Uterine smooth muscle cell (primary cell): ENCODE results near the gene DLX6. TPM values are rescaled to one million over a fixed set of nuclear protein-coding genes. Genes with fewer than 3 reads are reported as not detected.

ENCODE experiments used
- total RNA-seq: library from RNA; depleted of rRNA; stranded (reverse); fragments of >200 nt; gene quantifications from 2 replicates; pipeline ENCODE4 v1.2.3, GENCODE V29; 2014

Gene DLX6
- not detected in 2 replicates for total RNA-seq

DNA sequence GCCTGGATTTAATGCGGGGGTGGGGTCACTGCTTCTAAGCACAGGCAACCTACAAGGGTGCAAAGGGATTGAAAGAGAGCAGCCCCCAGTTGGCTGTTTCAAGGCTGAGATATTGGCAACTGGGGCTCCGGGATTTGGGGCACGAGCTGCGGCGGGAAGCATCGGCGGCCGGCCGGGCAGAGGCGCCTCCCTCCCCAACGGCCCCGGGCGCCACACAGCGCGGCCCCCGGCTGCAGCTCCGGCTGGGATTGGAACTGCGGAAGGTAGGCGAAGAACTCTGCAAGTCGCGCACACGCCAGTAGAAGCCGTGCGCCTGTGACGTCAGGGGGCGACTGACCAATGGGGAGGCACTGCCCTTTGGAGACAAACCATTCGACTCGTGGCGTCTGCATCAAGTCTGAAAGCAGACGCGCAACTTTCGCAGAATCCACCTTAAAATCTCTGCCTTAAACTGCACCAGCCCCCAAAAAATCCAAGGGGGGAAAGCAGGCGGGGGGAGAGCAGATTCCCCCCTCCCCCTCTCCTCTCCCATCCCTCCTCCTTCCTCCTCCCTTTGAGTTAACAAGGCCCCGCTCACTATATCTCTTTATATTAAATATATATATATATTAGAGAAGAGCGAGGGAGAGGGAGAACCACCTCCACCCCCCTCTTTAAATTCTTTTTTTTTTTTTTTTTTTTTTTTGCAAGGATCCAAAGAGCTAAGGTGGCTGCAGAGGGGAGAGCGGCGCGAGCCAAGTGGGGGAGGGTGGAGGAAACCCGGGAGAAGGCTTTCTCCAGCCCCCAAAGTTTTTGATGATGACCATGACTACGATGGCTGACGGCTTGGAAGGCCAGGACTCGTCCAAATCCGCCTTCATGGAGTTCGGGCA, at the start of gene DLX6:
TSS of gene DLX6 (plus strand) at position 371 of the 872 bp plus-strand sequence. CDS start at position 796, 425 bp downstream.

DNA sequence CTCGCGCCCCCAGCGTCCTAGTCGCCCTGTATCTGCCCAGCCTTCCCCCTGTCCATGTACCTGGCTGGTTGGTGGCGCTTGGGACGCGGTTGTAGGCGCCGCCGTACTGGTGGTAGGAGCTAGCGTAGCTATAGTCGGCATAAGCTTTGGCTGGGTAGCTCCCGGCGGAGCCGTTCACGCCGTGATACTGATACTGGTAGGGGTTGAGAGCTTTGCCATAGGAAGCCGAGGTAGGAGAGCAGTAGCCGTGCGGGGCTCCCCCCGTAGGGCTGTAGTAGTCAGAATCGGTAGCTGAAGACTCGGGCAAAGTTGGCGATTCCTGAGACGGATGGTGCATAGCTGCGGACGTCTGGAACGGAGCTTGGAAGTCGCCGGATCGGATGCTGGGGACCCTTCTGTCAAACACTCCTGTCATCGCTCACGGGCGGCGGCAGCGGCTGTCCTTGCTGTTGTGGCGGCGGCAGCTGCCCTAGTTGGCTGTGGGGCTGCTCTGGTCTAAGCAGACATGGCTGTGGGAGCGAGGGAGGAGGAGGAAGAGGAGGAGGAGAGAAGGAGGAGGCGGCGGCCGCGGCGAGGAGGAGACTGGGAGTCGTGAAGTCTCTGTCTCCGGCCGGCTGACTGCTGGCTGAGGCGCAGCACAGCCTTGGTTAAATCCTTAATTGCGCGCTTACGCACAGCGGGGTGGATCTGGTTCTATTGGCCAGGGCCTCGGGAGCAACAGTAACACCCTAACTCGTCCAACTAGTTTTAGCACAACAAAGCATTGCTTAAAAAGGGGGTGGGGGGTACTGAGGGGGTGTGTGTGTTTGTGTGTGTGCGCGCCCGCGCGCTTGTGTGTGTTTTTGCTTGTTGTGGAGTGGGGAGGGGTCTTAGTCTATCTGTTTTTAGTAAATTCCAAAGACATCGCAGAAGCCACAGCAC, 19.1 kb downstream of the DLX6 start, which contains the start of gene DLX5:
TSS of gene DLX5 (minus strand) at position 623 of the 921 bp plus-strand sequence. CDS start at position 415, 208 bp downstream.

Other genes starting within 250 kb of the DLX6 start
- not detected in 2 replicates for gene DLX5, start 19.3 kb downstream of the DLX6 start, total RNA-seq
- 17.9 and 22.9 TPM in 2 replicates for gene SDHAF3, start 112.1 kb downstream of the DLX6 start, total RNA-seq